T-cell (primary cell): Measurements from ENCODE around the gene MAP3K14. TPM values are rescaled to one million over a fixed set of nuclear protein-coding genes. Genes with fewer than 3 reads are reported as not detected.

ENCODE experiments used
- ATAC-seq, 4 experiments: fragments of 200-7000 bp in 3 of 4; fragments of 150-1000 bp in 1 of 4; cut with Tn5 transposase; replicated peaks in 1 of 4; 1 replicate in 3 of 4; 2 replicates in 1 of 4; pipeline ENCODE4 v1.10.0; 2021; ENCODE audit warnings: moderate library complexity in 3 of 4, mild to moderate bottlenecking in 2 of 4, moderate number of reproducible peaks in 1 of 4
- CTCF ChIA-PET, 2 donors: fragments of 300-600 bp; sonication (Branson Sonifier 250); formaldehyde crosslinking; loops; one replicate each; lab custom pipeline; 2022; ENCODE audit warnings: antibody characterized with exemption in 2 of 2; lab: Charles Lee
- POLR2A ChIA-PET, 2 donors: fragments of 300-600 bp; sonication (Branson Sonifier 250); formaldehyde crosslinking; loops; one replicate each; lab custom pipeline; 2022; ENCODE audit warnings: antibody characterized with exemption in 2 of 2; lab: Charles Lee
- DNase-seq, 35 experiments: peaks; one replicate each; pipeline versions ENCODE4 v3.0.0 to v3.0.0-alpha.2; 2013 to 2023
- H3K27ac ChIP-seq: one replicate; pipeline ENCODE4 v1.5.1; 2013; ENCODE audit warnings: low read length
- H3K27me3 ChIP-seq, 2 experiments: replicated peaks in 1 of 2; 1 replicate in 1 of 2; 2 replicates in 1 of 2; pipeline versions ENCODE4 v1.6.1 to v1.7.0; 2013; ENCODE audit warnings: low read length in 1 of 2, mixed read lengths in 1 of 2; ENCODE audit not compliant: control insufficient read depth in 2 of 2, insufficient read depth in 2 of 2; ENCODE audit errors: extremely low read depth in 1 of 2
- H3K36me3 ChIP-seq, 2 donors: 1 replicate in 1 of 2; 2 replicates in 1 of 2; pipeline versions ENCODE4 v1.6.1 to v1.7.0; 2013; ENCODE audit warnings: low read length in 1 of 2; ENCODE audit not compliant: control insufficient read depth in 2 of 2, insufficient read depth in 1 of 2; ENCODE audit errors: extremely low read depth in 1 of 2
- H3K4me1 ChIP-seq, 2 experiments: 1 replicate in 1 of 2; 2 replicates in 1 of 2; pipeline versions ENCODE4 v1.6.1 to v1.7.0; 2013; ENCODE audit warnings: low read length in 2 of 2, mixed read lengths in 1 of 2; ENCODE audit not compliant: insufficient read depth in 2 of 2, control insufficient read depth in 1 of 2; ENCODE audit errors: extremely low read depth in 1 of 2
- H3K4me3 ChIP-seq, 2 donors: 1 replicate in 1 of 2; 2 replicates in 1 of 2; pipeline versions ENCODE4 v1.5.1 to v1.7.0; 2013; ENCODE audit warnings: mild to moderate bottlenecking in 2 of 2, low read length in 1 of 2, moderate library complexity in 1 of 2; ENCODE audit not compliant: control insufficient read depth in 1 of 2; ENCODE audit errors: extremely low read depth in 1 of 2
- H3K9me3 ChIP-seq: 2 replicates; pipeline ENCODE4 v1.7.0; 2013
- H3K27ac Mint-ChIP-seq, 2 donors: one replicate each; pipeline ENCODE4 v1.8.0; 2020 to 2021; ENCODE audit warnings: mild to moderate bottlenecking in 2 of 2, mixed read lengths in 2 of 2
- H3K27me3 Mint-ChIP-seq, 2 donors: one replicate each; pipeline ENCODE4 v1.8.0; 2021 to 2022; ENCODE audit warnings: mixed read lengths in 2 of 2
- H3K36me3 Mint-ChIP-seq: one replicate; pipeline ENCODE4 v1.8.0; 2021; ENCODE audit warnings: mixed read lengths
- H3K4me1 Mint-ChIP-seq, 3 donors: one replicate each; pipeline ENCODE4 v1.8.0; 2020 to 2022; ENCODE audit warnings: mixed read lengths in 3 of 3, mild to moderate bottlenecking in 1 of 3
- H3K4me3 Mint-ChIP-seq, 3 donors: one replicate each; pipeline ENCODE4 v1.8.0; 2020 to 2022; ENCODE audit warnings: mild to moderate bottlenecking in 3 of 3, mixed read lengths in 3 of 3, moderate library complexity in 3 of 3
- H3K9me3 Mint-ChIP-seq, 3 donors: one replicate each; pipeline ENCODE4 v1.8.0; 2020 to 2022; ENCODE audit warnings: mixed read lengths in 3 of 3
- WGBS: methylation state at CpG from one replicate; pipeline ENCODE4 v1.1.5; 2013; ENCODE audit warnings: missing lambda C conversion rate; ENCODE audit not compliant: insufficient coverage; 5-methylcytosine and 5-hydroxymethylcytosine counted together
- total RNA-seq, 35 experiments: library from RNA in 6 of 35; stranded (reverse) in 6 of 35; fragments of 120-200 nt in 1 of 35; gene quantifications; one replicate each; pipeline versions ENCODE4 v1.2.1 to v1.2.4 and lab custom pipeline; 2013 to 2026

MAP3K14 gene
- total RNA-seq, 5 donors from 2014 or later (not counting 1 experiment from before 2014, with no cell fraction given): 34.4 to 49.8 (median 42.8) TPM

- Mint-ChIP-seq H3K27me3 (no peaks in the 10 kb centered on the region), H3K36me3 (peaks cover 11% of the 10 kb centered on the region), H3K4me3 (peak overlapping the region; percentile 95 to 100 (median 99)), H3K9me3 (no peaks in the 10 kb centered on the region), H3K4me1 (peaks cover 63 to 82% (median 72%) of the 10 kb centered on the region in 3 donors), H3K27ac (peak overlapping the region; percentile 99)
- POLR2A ChIA-PET: no interaction called here
- DNase-seq (peak in 16 of 35 experiments; percentile 25 to 80 (median 46)), ATAC-seq (peak in 1 of 4 experiments; percentile 23)
- H3K4me3 ChIP-seq: peak overlapping the region; percentile 87 to 96
- CTCF ChIA-PET: interaction anchor here in 1 of 2 donors (1.1 kb wide), 1 partner anchor 72 kb away, joined by 3 read pairs; no protein-coding TSS in a partner anchor
- WGBS: 3% methylated on average over 4 of the region's 12 CpGs
- peak overlapping the region; percentile 100 for H3K27ac ChIP-seq
- peaks cover 4 to 12% of the 10 kb centered on the region in 2 donors for H3K36me3 ChIP-seq
- H3K9me3 ChIP-seq: no peaks in the 10 kb centered on the region
- H3K4me1 ChIP-seq: peaks cover 39 to 86% of the 10 kb centered on the region in 2 experiments
- H3K27me3 ChIP-seq: no peaks in the 10 kb centered on the region
Observed at GRCh38 chr17:45223539-45224528, 93.0 kb downstream of the MAP3K14 start.

GRCh38 chr17:45222996-45223538 is 93.8 kb downstream of the MAP3K14 start:
- Histone ChIP-seq H3K4me3 (peak overlapping the region; percentile 87 to 96), H3K27me3 (no peaks in the 10 kb centered on the region), H3K4me1 (peaks cover 32 to 81% of the 10 kb centered on the region in 2 experiments), H3K36me3 (peaks cover 8 to 19% of the 10 kb centered on the region in 2 donors), H3K9me3 (no peaks in the 10 kb centered on the region), H3K27ac (peak overlapping the region; percentile 100)
- 0% methylated on average over 5 of the region's 8 CpGs for WGBS
- ChIA-PET POLR2A (interaction anchor here in 1 of 2 donors (0.6 kb wide), 1 partner anchor 71 kb away, joined by 3 read pairs; no protein-coding TSS in a partner anchor), CTCF (interaction anchor here in 1 of 2 donors (0.6 to 1.5 kb wide), 3 partner anchors 71 to 88 kb away, joined by 3 read pairs; partner anchors contain the start of genes ACBD4 and HEXIM1)
- ATAC-seq (no peak), DNase-seq (no peak)
- Mint-ChIP-seq H3K4me1 (peaks cover 58 to 78% (median 66%) of the 10 kb centered on the region in 3 donors), H3K27ac (peak overlapping the region; percentile 99), H3K9me3 (no peaks in the 10 kb centered on the region), H3K4me3 (peak overlapping the region; percentile 95 to 100 (median 99)), H3K27me3 (no peaks in the 10 kb centered on the region), H3K36me3 (peaks cover 13% of the 10 kb centered on the region)

DNA sequence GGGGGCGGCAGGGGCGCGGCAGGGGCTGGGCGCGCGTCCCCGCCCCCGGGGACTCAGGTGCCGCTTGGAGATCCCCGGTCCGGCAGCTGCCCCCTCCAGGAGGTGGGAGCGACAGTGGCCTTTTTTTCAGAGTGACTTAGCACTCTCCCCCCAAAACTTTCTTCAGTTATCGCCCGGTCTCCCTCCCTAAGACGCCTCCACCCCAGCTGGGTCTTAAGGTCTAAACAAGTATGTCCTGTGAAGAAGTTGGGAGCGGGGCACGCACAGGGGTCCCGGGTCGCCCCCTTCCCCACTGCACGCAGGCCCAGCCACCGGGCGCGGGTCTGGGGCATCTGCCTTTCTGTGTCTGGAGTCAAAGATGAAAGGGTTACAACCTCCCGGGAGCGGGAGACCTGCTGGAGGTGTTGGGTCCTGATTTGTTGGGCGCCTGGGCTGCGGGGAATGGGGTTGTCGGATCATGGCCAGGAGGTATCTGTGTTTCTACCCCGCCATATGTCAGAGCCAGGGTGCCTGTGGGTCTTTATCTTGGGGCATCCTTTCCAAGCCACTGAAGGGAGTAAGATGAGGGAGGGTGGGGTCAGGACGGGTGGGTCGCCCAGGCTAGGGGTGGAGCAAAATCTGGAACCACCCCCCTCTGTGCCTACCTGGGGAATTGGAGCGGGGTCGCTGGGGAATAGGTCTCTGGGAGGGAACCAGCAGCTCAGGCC is 94.4 kb downstream of the MAP3K14 start:
- Mint-ChIP-seq H3K36me3 (peaks cover 13% of the 10 kb centered on the region), H3K27me3 (no peaks in the 10 kb centered on the region), H3K4me3 (peak overlapping the region; percentile 95 to 100 (median 99)), H3K27ac (peak overlapping the region; percentile 99), H3K9me3 (no peaks in the 10 kb centered on the region), H3K4me1 (peaks cover 56 to 76% (median 62%) of the 10 kb centered on the region in 3 donors)
- H3K27me3 ChIP-seq: no peaks in the 10 kb centered on the region
- H3K36me3 ChIP-seq: peaks cover 8 to 19% of the 10 kb centered on the region in 2 donors
- 3% methylated on average over 14 of the region's 33 CpGs for WGBS
- ChIA-PET CTCF (interaction anchor here in 1 of 2 donors (0.6 to 1.5 kb wide), 3 partner anchors 71 to 87 kb away, joined by 3 read pairs; partner anchors contain the start of genes ACBD4 and HEXIM1), POLR2A (interaction anchor here (0.6 kb wide), 3 partner anchors 70 to 88 kb away, joined by 3 to 9 read pairs (median 8); no protein-coding TSS in a partner anchor)
- DNase-seq: peak in 9 of 35 experiments; percentile 36 to 73 (median 55)
- no peaks in the 10 kb centered on the region for H3K9me3 ChIP-seq
- H3K4me1 ChIP-seq: peaks cover 25 to 75% of the 10 kb centered on the region in 2 experiments
- H3K4me3 ChIP-seq: peak overlapping the region; percentile 87 to 96
- H3K27ac ChIP-seq: peak overlapping the region; percentile 100
- ATAC-seq: peak in 2 of 4 experiments; percentile 10 to 13

DNA sequence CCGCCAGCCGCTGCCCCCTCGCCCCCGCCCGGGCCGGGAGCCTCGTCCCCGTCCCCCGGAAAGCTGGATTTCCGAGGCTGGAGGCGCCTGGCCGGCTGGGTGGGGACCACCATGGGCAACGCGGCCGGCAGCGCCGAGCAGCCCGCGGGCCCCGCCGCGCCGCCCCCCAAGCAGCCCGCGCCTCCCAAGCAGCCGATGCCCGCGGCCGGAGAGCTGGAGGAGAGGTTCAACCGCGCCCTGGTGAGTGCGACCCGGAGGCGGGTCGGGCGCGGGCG is 94.9 kb downstream of the MAP3K14 start:
- WGBS: under 1% methylated on average over 38 of the region's 38 CpGs

DNA sequence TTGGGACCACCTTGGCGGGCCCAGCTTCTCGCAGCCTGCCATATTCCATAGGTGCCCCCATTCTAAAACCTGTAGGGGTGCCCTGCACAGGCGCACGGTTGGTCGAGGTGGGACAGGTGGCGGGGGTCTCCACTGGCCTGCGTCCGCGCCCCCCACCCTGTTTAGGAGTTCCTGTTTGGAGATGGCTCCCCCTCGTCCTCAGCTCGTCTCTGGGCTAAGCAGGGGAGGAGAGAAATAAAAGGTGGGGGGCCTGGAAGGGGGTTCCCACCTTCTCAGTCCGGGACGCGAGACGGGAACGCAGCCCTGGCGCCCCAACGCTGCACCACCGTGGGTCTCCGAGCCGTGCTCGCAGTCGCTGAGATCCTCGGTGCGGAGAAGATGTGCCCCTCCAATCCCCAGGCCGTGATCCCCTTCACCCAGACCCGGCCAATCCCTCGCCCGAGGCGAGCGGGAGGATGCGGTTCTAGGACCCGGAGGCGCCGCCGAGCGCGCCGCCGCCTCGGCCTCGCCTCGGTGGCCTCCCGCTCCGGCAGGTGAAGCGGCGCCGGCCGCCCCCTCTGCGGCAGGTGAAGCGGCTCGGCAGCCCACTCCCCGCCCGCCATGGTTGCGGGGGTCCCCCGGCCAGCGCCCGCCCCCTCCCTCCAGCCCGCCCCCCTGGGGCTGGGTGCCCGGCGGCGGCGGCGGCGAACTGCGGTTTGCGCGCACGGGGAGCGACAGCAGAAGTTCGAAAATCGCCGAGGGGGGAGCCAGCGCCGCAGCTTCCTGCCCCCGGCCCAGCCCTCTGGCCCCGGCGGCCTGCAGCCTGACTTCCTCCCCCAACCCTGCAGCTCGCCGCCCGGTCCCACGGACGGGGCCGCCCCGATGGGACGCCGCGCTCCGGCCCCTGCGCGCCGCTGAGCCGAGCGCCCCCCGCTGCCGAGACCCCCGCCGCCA is 95.5 kb downstream of the MAP3K14 start, which contains the start of gene FMNL1:
FMNL1 (plus strand) TSS at position 805 of the 933 bp plus-strand sequence. CDS start 240 bp downstream, outside the sequence.
- H3K4me1 ChIP-seq: peaks cover 22 to 64% of the 10 kb centered on the region in 2 experiments
- WGBS: under 1% methylated on average over 76 of the region's 98 CpGs
- H3K4me3 ChIP-seq: peak within 1 kb of the TSS; percentile 87 to 96
- ATAC-seq (peak in 3 of 4 experiments; percentile 13 to 28 (median 19)), DNase-seq (peak in 30 of 35 experiments; percentile 40 to 80 (median 56))
- POLR2A ChIA-PET: interaction anchor here (0.6 to 0.7 kb wide), 4 partner anchors 79 to 354 kb away, joined by 3 to 9 read pairs (median 8); no protein-coding TSS in a partner anchor
- H3K27me3 ChIP-seq: no peaks in the 10 kb centered on the region
- peak within 1 kb of the TSS; percentile 100 for H3K27ac ChIP-seq
- H3K36me3 Mint-ChIP-seq: peaks cover 18% of the 10 kb centered on the region
- peaks cover 8 to 24% of the 10 kb centered on the region in 2 donors for H3K36me3 ChIP-seq
- H3K9me3 ChIP-seq: no peaks in the 10 kb centered on the region
- no peaks in the 10 kb centered on the region for H3K9me3 Mint-ChIP-seq
- peak within 1 kb of the TSS; percentile 99 for H3K27ac Mint-ChIP-seq
- peaks cover 50 to 66% (median 57%) of the 10 kb centered on the region in 3 donors for H3K4me1 Mint-ChIP-seq
- H3K27me3 Mint-ChIP-seq: no peaks in the 10 kb centered on the region
- CTCF ChIA-PET: interaction anchor here (0.6 to 4.6 kb wide), 7 partner anchors 10 to 72 kb away, joined by 3 to 117 read pairs (median 6); partner anchors contain the start of gene HEXIM1 (in 1 of the 2)
- peak within 1 kb of the TSS; percentile 95 to 100 (median 99) for H3K4me3 Mint-ChIP-seq

More for the DNA sequence above, 94.9 kb downstream of the MAP3K14 start:
- H3K27ac ChIP-seq: no peak overlapping the region
- POLR2A ChIA-PET: interaction anchor here (0.6 kb wide), 2 partner anchors 80 to 88 kb away, joined by 8 to 9 read pairs; no protein-coding TSS in a partner anchor
- DNase-seq (no peak), ATAC-seq (no peak)
- Mint-ChIP-seq H3K36me3 (peaks cover 13% of the 10 kb centered on the region), H3K4me1 (peaks cover 51 to 72% (median 58%) of the 10 kb centered on the region in 3 donors), H3K27me3 (no peaks in the 10 kb centered on the region), H3K27ac (no peak overlapping the region), H3K4me3 (peak overlapping the region in 1 of 3 donors; percentile 95), H3K9me3 (no peaks in the 10 kb centered on the region)
- peak overlapping the region; percentile 87 to 96 for H3K4me3 ChIP-seq
- CTCF ChIA-PET: interaction anchor here in 1 of 2 donors (1.5 kb wide), 1 partner anchor 73 kb away, joined by 3 read pairs; the partner anchor contains the start of gene HEXIM1
- no peaks in the 10 kb centered on the region for H3K9me3 ChIP-seq
- H3K36me3 ChIP-seq: peaks cover 8 to 20% of the 10 kb centered on the region in 2 donors
- H3K4me1 ChIP-seq: peaks cover 22 to 70% of the 10 kb centered on the region in 2 experiments
- H3K27me3 ChIP-seq: no peaks in the 10 kb centered on the region
